Neural cell (in vitro differentiated cells): ENCODE results near the gene DRAP1. TPM values are rescaled to one million over a fixed set of nuclear protein-coding genes. Genes with fewer than 3 reads are reported as not detected.

Experiments used
- H2AFZ ChIP-seq: fragments of 200-600, 300-800 bp; sonication (generic), shearing (Covaris generic); 2 replicates; pipeline ENCODE4 v1.6.0; 2014; ENCODE audit warnings: low read depth, mild to moderate bottlenecking, antibody characterized with exemption, low read length, moderate library complexity
- H3F3A ChIP-seq: fragments of 200-600 bp; shearing (Covaris generic); 2 replicates; pipeline ENCODE4 v1.6.1; 2016; ENCODE audit warnings: mild to moderate bottlenecking, moderate library complexity, mixed read lengths, antibody characterized with exemption, low read length; ENCODE audit not compliant: insufficient read depth, poor library complexity, severe bottlenecking
- H3K27ac ChIP-seq: fragments of 200-600, 300-800 bp; sonication (generic), shearing (Covaris generic); 2 replicates; pipeline ENCODE4 v1.5.1; 2014; ENCODE audit warnings: mild to moderate bottlenecking, low read length, moderate library complexity
- H3K27me3 ChIP-seq: fragments of 300-800, 200-600 bp; sonication (generic), shearing (Covaris generic); 2 replicates; pipeline ENCODE4 v1.6.0; 2014; ENCODE audit warnings: mild to moderate bottlenecking, low read depth, low read length, moderate library complexity; ENCODE audit not compliant: insufficient read depth
- H3K36me3 ChIP-seq: fragments of 300-800, 200-600 bp; sonication (generic), shearing (Covaris generic); 2 replicates; pipeline ENCODE4 v1.5.1; 2014; ENCODE audit warnings: mild to moderate bottlenecking, antibody characterized with exemption, low read length, moderate library complexity; ENCODE audit not compliant: insufficient read depth
- H3K4me2 ChIP-seq: fragments of 300-800, 200-600 bp; sonication (generic), shearing (Covaris generic); 2 replicates; pipeline ENCODE4 v1.6.0; 2014; ENCODE audit warnings: mild to moderate bottlenecking, low read length
- H3K4me3 ChIP-seq: fragments of 300-800, 200-600 bp; sonication (generic), shearing (Covaris generic); 2 replicates; pipeline ENCODE4 v1.5.1; 2014; ENCODE audit warnings: mild to moderate bottlenecking, low read length, moderate library complexity
- H3K79me2 ChIP-seq: fragments of 200-600 bp; shearing (Covaris generic); replicated peaks from 2 replicates; pipeline ENCODE4 v1.6.0; 2014; ENCODE audit warnings: mild to moderate bottlenecking, low read length, moderate library complexity; ENCODE audit not compliant: insufficient read depth
- H3K9ac ChIP-seq: fragments of 300-800, 200-600 bp; sonication (generic), shearing (Covaris generic); 2 replicates; pipeline ENCODE4 v1.6.1; 2016; ENCODE audit warnings: mild to moderate bottlenecking, low read length, mixed read lengths
- H3K9me2 ChIP-seq: fragments of 200-600 bp; shearing (Covaris generic); 2 replicates; pipeline ENCODE4 v1.6.1; 2016; ENCODE audit warnings: mild to moderate bottlenecking, low read length, mixed read lengths; ENCODE audit not compliant: insufficient read depth
- H3K9me3 ChIP-seq: fragments of 200-600, 300-800 bp; sonication (generic), shearing (Covaris generic); 2 replicates; pipeline ENCODE4 v1.6.1; 2016; ENCODE audit warnings: mild to moderate bottlenecking, mixed run types, low read length, moderate library complexity, mixed read lengths
- H4K20me1 ChIP-seq: fragments of 200-600 bp; shearing (Covaris generic); 2 replicates; pipeline ENCODE4 v1.6.1; 2016; ENCODE audit warnings: mild to moderate bottlenecking, mixed run types; ENCODE audit not compliant: insufficient read depth
- EP300 ChIP-seq: fragments of 450-650 bp; conservative IDR thresholded peaks from 2 replicates; pipeline ENCODE4 v1.6.1; 2014; ENCODE audit warnings: antibody characterized with exemption, mild to moderate bottlenecking, moderate library complexity; ENCODE audit not compliant: poor library complexity, severe bottlenecking
- EZH2 ChIP-seq: fragments of 200-600, 300-800 bp; shearing (Covaris generic), sonication (generic); IDR thresholded peaks from 2 replicates; pipeline ENCODE4 v1.6.1; 2014; ENCODE audit warnings: antibody characterized with exemption, low read length, borderline replicate concordance, mild to moderate bottlenecking; ENCODE audit not compliant: insufficient read depth, poor library complexity, severe bottlenecking
- MXI1 ChIP-seq: fragments of 450-650 bp; conservative IDR thresholded peaks from 2 replicates; pipeline ENCODE4 v1.6.1; 2014; ENCODE audit warnings: antibody characterized with exemption, mild to moderate bottlenecking; ENCODE audit not compliant: poor library complexity, severe bottlenecking
- POLR2AphosphoS5 ChIP-seq: IDR thresholded peaks from 2 replicates; pipeline ENCODE4 v1.6.1; 2012
- RAD21 ChIP-seq: fragments of 450-650 bp; conservative IDR thresholded peaks from 2 replicates; pipeline ENCODE4 v1.6.1; 2014; ENCODE audit warnings: antibody characterized with exemption, mild to moderate bottlenecking, moderate library complexity
- SMC3 ChIP-seq: fragments of 450-650 bp; conservative IDR thresholded peaks from 2 replicates; pipeline ENCODE4 v1.6.1; 2014; ENCODE audit warnings: antibody characterized with exemption, mild to moderate bottlenecking, moderate library complexity; ENCODE audit not compliant: poor library complexity
- TAF1 ChIP-seq: IDR thresholded peaks from 2 replicates; pipeline ENCODE4 v1.6.1; 2012; ENCODE audit warnings: low read depth
- polyA plus RNA-seq: library from polyadenylated mRNA; depleted of rRNA; stranded (reverse); fragments of >200 nt; gene quantifications from 2 replicates; pipeline ENCODE4 v1.2.3, GENCODE V29; 2014
- TF ChIP-seq, protein P1 (sequence below): IDR thresholded peaks from 2 replicates; pipeline ENCODE4 v1.6.1; 2012; ENCODE audit warnings: borderline replicate concordance
- TF ChIP-seq, protein P2 (sequence below): fragments of 450-650 bp; IDR thresholded peaks from 2 replicates; pipeline ENCODE4 v1.5.1; 2014; ENCODE audit warnings: antibody characterized with exemption, mild to moderate bottlenecking, moderate library complexity; ENCODE audit not compliant: poor library complexity, severe bottlenecking

Gene DRAP1
- polyA plus RNA-seq, 1 donor from 2014 or later: 242 TPM

DNA sequence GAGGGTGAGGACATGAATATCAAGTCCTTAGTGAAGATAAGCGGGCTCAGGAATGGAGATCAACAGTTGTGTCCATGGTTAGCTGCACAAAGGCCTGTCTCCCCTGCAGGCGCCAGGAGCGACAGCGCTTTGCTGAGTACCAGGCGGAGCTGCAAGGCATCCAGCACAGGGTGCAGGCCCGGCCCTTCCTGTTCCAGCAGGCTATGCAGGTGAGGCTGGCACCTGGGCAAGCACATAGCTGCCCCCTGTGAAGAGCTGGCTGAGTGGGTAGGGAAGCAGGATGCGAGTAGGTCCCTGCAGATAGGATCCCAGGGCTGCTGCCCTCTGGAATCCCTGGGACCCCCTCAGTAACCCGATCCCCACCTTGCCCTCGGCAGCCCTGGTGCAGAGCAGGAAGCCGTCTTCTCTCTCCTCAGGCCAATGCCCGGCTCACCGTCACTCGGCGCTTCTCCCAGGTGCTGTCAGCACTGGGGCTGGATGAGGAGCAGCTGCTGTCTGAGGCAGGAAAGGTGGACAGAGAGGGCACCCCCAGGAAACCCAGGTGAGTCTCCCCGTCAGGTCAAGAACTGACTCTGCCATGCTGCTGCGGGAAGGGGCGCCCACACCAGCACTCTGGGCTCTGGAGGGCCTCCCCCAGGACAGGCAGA is 39.7 kb downstream of the DRAP1 start:
- Histone ChIP-seq H2AFZ (no peak overlapping the region), H3K79me2 (peaks cover 17% of the 10 kb centered on the region), H3K36me3 (no peaks in the 10 kb centered on the region), H3K27ac (no peak overlapping the region), H4K20me1 (no peaks in the 10 kb centered on the region), H3K9ac (no peak overlapping the region), H3K9me3 (no peaks in the 10 kb centered on the region), H3K9me2 (no peaks in the 10 kb centered on the region), H3K27me3 (no peaks in the 10 kb centered on the region), H3F3A (no peaks in the 10 kb centered on the region), H3K4me3 (no peak overlapping the region), H3K4me2 (no peak overlapping the region)
- TF ChIP-seq RAD21 (no peak), SMC3 (no peak), EP300 (no peak), TAF1 (no peak), POLR2AphosphoS5 (no peak)
- TF ChIP-seq, protein P1, sequence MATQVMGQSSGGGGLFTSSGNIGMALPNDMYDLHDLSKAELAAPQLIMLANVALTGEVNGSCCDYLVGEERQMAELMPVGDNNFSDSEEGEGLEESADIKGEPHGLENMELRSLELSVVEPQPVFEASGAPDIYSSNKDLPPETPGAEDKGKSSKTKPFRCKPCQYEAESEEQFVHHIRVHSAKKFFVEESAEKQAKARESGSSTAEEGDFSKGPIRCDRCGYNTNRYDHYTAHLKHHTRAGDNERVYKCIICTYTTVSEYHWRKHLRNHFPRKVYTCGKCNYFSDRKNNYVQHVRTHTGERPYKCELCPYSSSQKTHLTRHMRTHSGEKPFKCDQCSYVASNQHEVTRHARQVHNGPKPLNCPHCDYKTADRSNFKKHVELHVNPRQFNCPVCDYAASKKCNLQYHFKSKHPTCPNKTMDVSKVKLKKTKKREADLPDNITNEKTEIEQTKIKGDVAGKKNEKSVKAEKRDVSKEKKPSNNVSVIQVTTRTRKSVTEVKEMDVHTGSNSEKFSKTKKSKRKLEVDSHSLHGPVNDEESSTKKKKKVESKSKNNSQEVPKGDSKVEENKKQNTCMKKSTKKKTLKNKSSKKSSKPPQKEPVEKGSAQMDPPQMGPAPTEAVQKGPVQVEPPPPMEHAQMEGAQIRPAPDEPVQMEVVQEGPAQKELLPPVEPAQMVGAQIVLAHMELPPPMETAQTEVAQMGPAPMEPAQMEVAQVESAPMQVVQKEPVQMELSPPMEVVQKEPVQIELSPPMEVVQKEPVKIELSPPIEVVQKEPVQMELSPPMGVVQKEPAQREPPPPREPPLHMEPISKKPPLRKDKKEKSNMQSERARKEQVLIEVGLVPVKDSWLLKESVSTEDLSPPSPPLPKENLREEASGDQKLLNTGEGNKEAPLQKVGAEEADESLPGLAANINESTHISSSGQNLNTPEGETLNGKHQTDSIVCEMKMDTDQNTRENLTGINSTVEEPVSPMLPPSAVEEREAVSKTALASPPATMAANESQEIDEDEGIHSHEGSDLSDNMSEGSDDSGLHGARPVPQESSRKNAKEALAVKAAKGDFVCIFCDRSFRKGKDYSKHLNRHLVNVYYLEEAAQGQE: no peak
- TF ChIP-seq, protein P2, sequence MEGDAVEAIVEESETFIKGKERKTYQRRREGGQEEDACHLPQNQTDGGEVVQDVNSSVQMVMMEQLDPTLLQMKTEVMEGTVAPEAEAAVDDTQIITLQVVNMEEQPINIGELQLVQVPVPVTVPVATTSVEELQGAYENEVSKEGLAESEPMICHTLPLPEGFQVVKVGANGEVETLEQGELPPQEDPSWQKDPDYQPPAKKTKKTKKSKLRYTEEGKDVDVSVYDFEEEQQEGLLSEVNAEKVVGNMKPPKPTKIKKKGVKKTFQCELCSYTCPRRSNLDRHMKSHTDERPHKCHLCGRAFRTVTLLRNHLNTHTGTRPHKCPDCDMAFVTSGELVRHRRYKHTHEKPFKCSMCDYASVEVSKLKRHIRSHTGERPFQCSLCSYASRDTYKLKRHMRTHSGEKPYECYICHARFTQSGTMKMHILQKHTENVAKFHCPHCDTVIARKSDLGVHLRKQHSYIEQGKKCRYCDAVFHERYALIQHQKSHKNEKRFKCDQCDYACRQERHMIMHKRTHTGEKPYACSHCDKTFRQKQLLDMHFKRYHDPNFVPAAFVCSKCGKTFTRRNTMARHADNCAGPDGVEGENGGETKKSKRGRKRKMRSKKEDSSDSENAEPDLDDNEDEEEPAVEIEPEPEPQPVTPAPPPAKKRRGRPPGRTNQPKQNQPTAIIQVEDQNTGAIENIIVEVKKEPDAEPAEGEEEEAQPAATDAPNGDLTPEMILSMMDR: no peak

DNA sequence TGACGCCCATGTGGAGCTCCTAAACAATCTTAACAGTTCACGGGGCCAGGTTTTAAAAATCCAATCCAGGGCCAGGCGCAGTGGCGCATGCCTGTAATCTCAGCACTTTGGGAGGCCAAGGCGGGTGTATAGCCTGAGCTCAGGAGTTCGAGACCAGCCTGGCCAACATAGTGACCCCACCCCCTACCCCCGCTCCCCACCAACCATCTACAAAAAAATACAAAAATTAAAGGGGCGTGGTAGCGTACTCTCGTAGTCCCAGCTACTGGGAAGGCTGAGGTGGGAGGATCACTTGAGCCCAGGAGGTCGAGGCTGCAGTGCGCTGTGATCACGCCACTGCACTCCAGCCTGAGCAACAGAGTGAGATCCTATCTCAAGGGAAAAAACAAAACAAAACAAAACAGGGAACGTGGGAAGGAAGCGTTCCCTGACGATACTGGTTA is 41.6 kb downstream of the DRAP1 start:
- Histone ChIP-seq H3K9me3 (no peaks in the 10 kb centered on the region), H3K36me3 (no peaks in the 10 kb centered on the region), H3K9ac (peak overlapping the region; percentile 95), H3K9me2 (no peaks in the 10 kb centered on the region), H3F3A (no peaks in the 10 kb centered on the region), H3K79me2 (peaks cover 19% of the 10 kb centered on the region), H4K20me1 (no peaks in the 10 kb centered on the region), H3K27ac (peak overlapping the region; percentile 94), H3K27me3 (no peaks in the 10 kb centered on the region), H3K4me3 (peak overlapping the region; percentile 97), H3K4me2 (peak overlapping the region; percentile 68), H2AFZ (peak overlapping the region; percentile 98)
- TF ChIP-seq, protein P2: no peak
- TF ChIP-seq EP300 (no peak), EZH2 (no peak), POLR2AphosphoS5 (no peak), MXI1 (no peak), SMC3 (no peak), TAF1 (no peak), RAD21 (no peak)
- TF ChIP-seq, protein P1: no peak
